Stimulated activated naive B cell treated with anti-CD40 and anti-IgM and Interleukin-4, amounts not matched to agents 10 μg/mL and 1 μg/mL and 100 μg/mL, for 72 hours (primary cell): ENCODE measurements around the gene HAT1.

Source experiments
- ATAC-seq, 2 donors: fragments of 150-1000 bp; cut with Tn5 transposase; replicated peaks; 2 replicates each; pipeline ENCODE4 v1.10.0; 2021; ENCODE audit warnings: moderate library complexity in 1 of 2
- DNase-seq: peaks from one replicate; pipeline ENCODE4 v3.0.0; 2021
- H3K27ac Mint-ChIP-seq: one replicate; pipeline ENCODE4 v1.8.0; 2022; ENCODE audit warnings: mild to moderate bottlenecking, mixed read lengths
- H3K27me3 Mint-ChIP-seq, 2 donors: one replicate each; pipeline ENCODE4 v1.8.0; 2022; ENCODE audit warnings: mixed read lengths in 2 of 2
- H3K36me3 Mint-ChIP-seq, 2 donors: one replicate each; pipeline ENCODE4 v1.8.0; 2022; ENCODE audit warnings: mixed read lengths in 2 of 2, mild to moderate bottlenecking in 1 of 2
- H3K4me1 Mint-ChIP-seq, 2 donors: one replicate each; pipeline ENCODE4 v1.8.0; 2022; ENCODE audit warnings: mixed read lengths in 2 of 2, mild to moderate bottlenecking in 1 of 2
- H3K4me3 Mint-ChIP-seq, 2 donors: one replicate each; pipeline ENCODE4 v1.8.0; 2022; ENCODE audit warnings: mild to moderate bottlenecking in 2 of 2, mixed read lengths in 2 of 2, moderate library complexity in 1 of 2
- H3K9me3 Mint-ChIP-seq, 2 donors: one replicate each; pipeline ENCODE4 v1.8.0; 2022; ENCODE audit warnings: mixed read lengths in 2 of 2, mild to moderate bottlenecking in 1 of 2

Gene HAT1

GRCh38 chr2:171939743-171940071 lies 17.4 kb downstream of the HAT1 start:
- no peak overlapping the region for H3K27ac Mint-ChIP-seq
- DNase-seq (no peak), ATAC-seq (no peak)
- H3K4me3 Mint-ChIP-seq = no peak overlapping the region
- peaks cover 8 to 33% of the 10 kb centered on the region in 2 donors for H3K4me1 Mint-ChIP-seq
- peaks cover 34 to 44% of the 10 kb centered on the region in 2 donors for H3K36me3 Mint-ChIP-seq
- H3K9me3 Mint-ChIP-seq = peaks cover 0 to 1% of the 10 kb centered on the region in 2 donors
- H3K27me3 Mint-ChIP-seq = no peaks in the 10 kb centered on the region

- Mint-ChIP-seq H3K4me1 (peaks cover 2 to 23% of the 10 kb centered on the region in 2 donors), H3K27me3 (no peaks in the 10 kb centered on the region), H3K27ac (no peak overlapping the region), H3K36me3 (peaks cover 25 to 34% of the 10 kb centered on the region in 2 donors), H3K9me3 (peaks cover 0 to 1% of the 10 kb centered on the region in 2 donors), H3K4me3 (no peak overlapping the region)
- DNase-seq = no peak
- ATAC-seq = no peak
These were observed 19.0 kb downstream of the HAT1 start for GRCh38 chr2:171941316-171941699.

GRCh38 chr2:171943869-171944268 lies 21.6 kb downstream of the HAT1 start:
- peaks cover 0 to 1% of the 10 kb centered on the region in 2 donors for H3K9me3 Mint-ChIP-seq
- no peak overlapping the region for H3K4me3 Mint-ChIP-seq
- H3K27me3 Mint-ChIP-seq = no peaks in the 10 kb centered on the region
- H3K4me1 Mint-ChIP-seq = peaks cover 0 to 16% of the 10 kb centered on the region in 2 donors
- H3K27ac Mint-ChIP-seq = no peak overlapping the region
- H3K36me3 Mint-ChIP-seq = peaks cover 18 to 27% of the 10 kb centered on the region in 2 donors
- ATAC-seq (no peak), DNase-seq (no peak)

GRCh38 chr2:171952276-171952675 lies 30.0 kb downstream of the HAT1 start:
- H3K9me3 Mint-ChIP-seq = no peaks in the 10 kb centered on the region
- H3K27ac Mint-ChIP-seq = no peak overlapping the region
- H3K27me3 Mint-ChIP-seq = no peaks in the 10 kb centered on the region
- ATAC-seq (no peak), DNase-seq (no peak)
- no peak overlapping the region for H3K4me3 Mint-ChIP-seq
- H3K36me3 Mint-ChIP-seq = peaks cover 8 to 26% of the 10 kb centered on the region in 2 donors
- H3K4me1 Mint-ChIP-seq = peaks cover 0 to 2% of the 10 kb centered on the region in 2 donors

- H3K4me1 Mint-ChIP-seq = peaks cover 0 to 4% of the 10 kb centered on the region in 2 donors
- DNase-seq (no peak), ATAC-seq (no peak)
- no peaks in the 10 kb centered on the region for H3K27me3 Mint-ChIP-seq
- H3K36me3 Mint-ChIP-seq = peaks cover 8 to 28% of the 10 kb centered on the region in 2 donors
- H3K27ac Mint-ChIP-seq = no peak overlapping the region
- no peaks in the 10 kb centered on the region for H3K9me3 Mint-ChIP-seq
- no peak overlapping the region for H3K4me3 Mint-ChIP-seq
These were observed 30.5 kb downstream of the HAT1 start for GRCh38 chr2:171952748-171953147.

- Mint-ChIP-seq H3K36me3 (peaks cover 18 to 33% of the 10 kb centered on the region in 2 donors), H3K9me3 (no peaks in the 10 kb centered on the region), H3K4me1 (peaks cover 0 to 4% of the 10 kb centered on the region in 2 donors), H3K4me3 (no peak overlapping the region), H3K27me3 (no peaks in the 10 kb centered on the region), H3K27ac (no peak overlapping the region)
- DNase-seq (no peak), ATAC-seq (no peak)
These were observed 34.0 kb downstream of the HAT1 start for GRCh38 chr2:171956135-171956825.

- Mint-ChIP-seq H3K27me3 (no peaks in the 10 kb centered on the region), H3K27ac (no peak overlapping the region), H3K4me3 (no peak overlapping the region), H3K9me3 (no peaks in the 10 kb centered on the region), H3K4me1 (peaks cover 0 to 4% of the 10 kb centered on the region in 2 donors), H3K36me3 (peaks cover 18 to 33% of the 10 kb centered on the region in 2 donors)
- ATAC-seq = no peak
- DNase-seq = no peak
These were observed 34.8 kb downstream of the HAT1 start for GRCh38 chr2:171957061-171957460.

- DNase-seq (no peak), ATAC-seq (no peak)
- Mint-ChIP-seq H3K9me3 (no peaks in the 10 kb centered on the region), H3K4me1 (peaks cover 0 to 4% of the 10 kb centered on the region in 2 donors), H3K27ac (peak overlapping the region; percentile 53), H3K27me3 (no peaks in the 10 kb centered on the region), H3K36me3 (peaks cover 18 to 33% of the 10 kb centered on the region in 2 donors), H3K4me3 (no peak overlapping the region)
These were observed 36.2 kb downstream of the HAT1 start for GRCh38 chr2:171958475-171958874.

GRCh38 chr2:171959998-171960397 lies 37.7 kb downstream of the HAT1 start:
- H3K36me3 Mint-ChIP-seq = peaks cover 14 to 29% of the 10 kb centered on the region in 2 donors
- H3K4me3 Mint-ChIP-seq = no peak overlapping the region
- H3K9me3 Mint-ChIP-seq = no peaks in the 10 kb centered on the region
- no peak for DNase-seq
- H3K4me1 Mint-ChIP-seq = peaks cover 0 to 3% of the 10 kb centered on the region in 2 donors
- ATAC-seq = no peak
- no peak overlapping the region for H3K27ac Mint-ChIP-seq
- no peaks in the 10 kb centered on the region for H3K27me3 Mint-ChIP-seq

- DNase-seq = no peak
- Mint-ChIP-seq H3K27ac (peak overlapping the region; percentile 66), H3K4me3 (no peak overlapping the region), H3K27me3 (no peaks in the 10 kb centered on the region), H3K4me1 (peaks cover 0 to 2% of the 10 kb centered on the region in 2 donors), H3K9me3 (no peaks in the 10 kb centered on the region), H3K36me3 (peaks cover 12 to 26% of the 10 kb centered on the region in 2 donors)
- ATAC-seq = no peak
These were observed 38.3 kb downstream of the HAT1 start for GRCh38 chr2:171960570-171960969.

GRCh38 chr2:171963198-171963597 lies 40.9 kb downstream of the HAT1 start:
- H3K4me3 Mint-ChIP-seq = no peak overlapping the region
- H3K36me3 Mint-ChIP-seq = peaks cover 17 to 22% of the 10 kb centered on the region in 2 donors
- H3K27me3 Mint-ChIP-seq = no peaks in the 10 kb centered on the region
- no peaks in the 10 kb centered on the region for H3K4me1 Mint-ChIP-seq
- no peak overlapping the region for H3K27ac Mint-ChIP-seq
- DNase-seq = no peak
- no peak for ATAC-seq
- no peaks in the 10 kb centered on the region for H3K9me3 Mint-ChIP-seq

- no peaks in the 10 kb centered on the region for H3K27me3 Mint-ChIP-seq
- H3K27ac Mint-ChIP-seq = no peak overlapping the region
- no peak for ATAC-seq
- no peaks in the 10 kb centered on the region for H3K9me3 Mint-ChIP-seq
- H3K36me3 Mint-ChIP-seq = peaks cover 16 to 18% of the 10 kb centered on the region in 2 donors
- DNase-seq = no peak
- no peaks in the 10 kb centered on the region for H3K4me1 Mint-ChIP-seq
- no peak overlapping the region for H3K4me3 Mint-ChIP-seq
These were observed 42.0 kb downstream of the HAT1 start for GRCh38 chr2:171964308-171964707.

GRCh38 chr2:171965238-171965637 lies 43.0 kb downstream of the HAT1 start:
- DNase-seq (no peak), ATAC-seq (no peak)

GRCh38 chr2:171965661-171966060 lies 43.4 kb downstream of the HAT1 start:
- no peaks in the 10 kb centered on the region for H3K9me3 Mint-ChIP-seq
- no peaks in the 10 kb centered on the region for H3K27me3 Mint-ChIP-seq
- H3K36me3 Mint-ChIP-seq = peaks cover 15 to 20% of the 10 kb centered on the region in 2 donors
- H3K4me3 Mint-ChIP-seq = no peak overlapping the region
- H3K27ac Mint-ChIP-seq = no peak overlapping the region
- H3K4me1 Mint-ChIP-seq = no peaks in the 10 kb centered on the region
- DNase-seq (no peak), ATAC-seq (no peak)

More at GRCh38 chr2:171965238-171965637, 43.0 kb downstream of the HAT1 start:
- peaks cover 15 to 19% of the 10 kb centered on the region in 2 donors for H3K36me3 Mint-ChIP-seq
- no peak overlapping the region for H3K27ac Mint-ChIP-seq
- H3K9me3 Mint-ChIP-seq = no peaks in the 10 kb centered on the region
- H3K27me3 Mint-ChIP-seq = no peaks in the 10 kb centered on the region
- H3K4me3 Mint-ChIP-seq = no peak overlapping the region
- no peaks in the 10 kb centered on the region for H3K4me1 Mint-ChIP-seq

GRCh38 chr2:171966235-171966634 lies 44.0 kb downstream of the HAT1 start:
- DNase-seq (no peak), ATAC-seq (no peak)
- H3K4me3 Mint-ChIP-seq = no peak overlapping the region
- no peaks in the 10 kb centered on the region for H3K9me3 Mint-ChIP-seq
- H3K4me1 Mint-ChIP-seq = no peaks in the 10 kb centered on the region
- peaks cover 14 to 22% of the 10 kb centered on the region in 2 donors for H3K36me3 Mint-ChIP-seq
- H3K27me3 Mint-ChIP-seq = no peaks in the 10 kb centered on the region
- no peak overlapping the region for H3K27ac Mint-ChIP-seq
